GM23338 (cell line): ENCODE results near the gene STIM2. TPM values are rescaled to one million over a fixed set of nuclear protein-coding genes. Genes with fewer than 3 reads are reported as not detected.

Source experiments
- ATAC-seq: fragments of 200-7000 bp; cut with Tn5 transposase; 3 replicates; pipeline ENCODE4 v1.9.1; 2020
- DNase-seq: peaks from one replicate; pipeline ENCODE4 v3.0.0-alpha.2; 2015; ENCODE audit warnings: low spot score
- H2AFZ ChIP-seq: fragments of 200-600 bp; sonication (generic); 2 replicates; pipeline ENCODE4 v1.8.0; 2016; ENCODE audit warnings: antibody characterized with exemption, mild to moderate bottlenecking, moderate library complexity
- H3F3A ChIP-seq: fragments of 200-600 bp; sonication (generic); replicated peaks from 2 replicates; pipeline ENCODE4 v1.8.0; 2017; ENCODE audit warnings: antibody characterized with exemption, mixed run types, low read depth
- H3K27ac ChIP-seq: fragments of 200-600 bp; sonication (generic); 2 replicates; pipeline ENCODE4 v1.6.1; 2016; ENCODE audit warnings: low read depth
- H3K27me3 ChIP-seq: fragments of 200-600 bp; sonication (generic); 2 replicates; pipeline ENCODE4 v1.8.0; 2016; ENCODE audit warnings: mild to moderate bottlenecking, mixed run types, moderate library complexity; ENCODE audit not compliant: insufficient read depth
- H3K36me3 ChIP-seq: fragments of 200-600 bp; sonication (generic); 2 replicates; pipeline ENCODE4 v1.8.0; 2016; ENCODE audit warnings: mild to moderate bottlenecking; ENCODE audit not compliant: insufficient read depth
- H3K4me1 ChIP-seq: fragments of 200-600 bp; sonication (generic); 2 replicates; pipeline ENCODE4 v1.8.0; 2016; ENCODE audit warnings: mild to moderate bottlenecking, moderate library complexity; ENCODE audit not compliant: insufficient read depth
- H3K4me2 ChIP-seq: fragments of 200-600 bp; sonication (generic); 2 replicates; pipeline ENCODE4 v1.7.1; 2017; ENCODE audit warnings: mixed run types
- H3K4me3 ChIP-seq: fragments of 200-600 bp; sonication (generic); 2 replicates; pipeline ENCODE4 v1.6.1; 2016; ENCODE audit warnings: mixed run types
- H3K79me2 ChIP-seq: fragments of 200-600 bp; sonication (generic); replicated peaks from 2 replicates; pipeline ENCODE4 v1.8.0; 2017; ENCODE audit warnings: mild to moderate bottlenecking; ENCODE audit not compliant: insufficient read depth
- H3K9me2 ChIP-seq: fragments of 200-600 bp; sonication (generic); 2 replicates; pipeline ENCODE4 v1.8.0; 2017; ENCODE audit not compliant: insufficient read depth
- H4K20me1 ChIP-seq: fragments of 200-600 bp; sonication (generic); replicated peaks from 2 replicates; pipeline ENCODE4 v1.8.0; 2017; ENCODE audit warnings: mild to moderate bottlenecking; ENCODE audit not compliant: insufficient read depth
- H3K27ac Mint-ChIP-seq: 2 replicates; pipeline ENCODE4 v1.8.0; 2020; ENCODE audit warnings: inconsistent platforms, mild to moderate bottlenecking, moderate library complexity, mixed read lengths
- H3K27me3 Mint-ChIP-seq: 3 replicates; pipeline ENCODE4 v1.8.0; 2022; ENCODE audit warnings: low read depth, mild to moderate bottlenecking, moderate library complexity, mixed read lengths, inconsistent platforms; ENCODE audit not compliant: insufficient read depth, poor library complexity
- H3K36me3 Mint-ChIP-seq: 3 replicates; pipeline ENCODE4 v1.8.0; 2021; ENCODE audit warnings: low read depth, mild to moderate bottlenecking, inconsistent platforms, moderate library complexity, mixed read lengths
- H3K4me1 Mint-ChIP-seq: 3 replicates; pipeline ENCODE4 v1.8.0; 2020; ENCODE audit warnings: mild to moderate bottlenecking, inconsistent platforms, mixed read lengths
- H3K4me3 Mint-ChIP-seq: 3 replicates; pipeline ENCODE4 v1.8.0; 2021; ENCODE audit warnings: moderate library complexity, mild to moderate bottlenecking, inconsistent platforms, mixed read lengths
- H3K9me3 Mint-ChIP-seq: 3 replicates; pipeline ENCODE4 v1.8.0; 2020; ENCODE audit warnings: moderate library complexity, mild to moderate bottlenecking, inconsistent platforms, mixed read lengths
- CREB1 ChIP-seq: fragments of 250-450 bp; sonication (Bioruptor Pico); IDR thresholded peaks from 2 replicates; pipeline ENCODE4 v1.5.0; 2020; ENCODE audit warnings: low read depth, mild to moderate bottlenecking, moderate library complexity
- EZH2 ChIP-seq: fragments of 200-600 bp; sonication (generic); IDR thresholded peaks from one replicate; pipeline ENCODE4 v1.8.0; 2017; ENCODE audit warnings: antibody characterized with exemption, mild to moderate bottlenecking, low read depth; ENCODE audit not compliant: unreplicated experiment
- EZH2phosphoT487 ChIP-seq: fragments of 200-600 bp; sonication (generic); IDR thresholded peaks from one replicate; pipeline ENCODE4 v1.8.1; 2018; ENCODE audit warnings: antibody characterized with exemption; ENCODE audit not compliant: unreplicated experiment
- JUNB ChIP-seq: IDR thresholded peaks from one replicate; pipeline ENCODE4 v1.6.1; 2016; ENCODE audit warnings: antibody characterized with exemption; ENCODE audit not compliant: unreplicated experiment
- NANOG ChIP-seq: IDR thresholded peaks from 2 replicates; pipeline ENCODE4 v1.6.1; 2016; ENCODE audit warnings: antibody characterized with exemption, borderline replicate concordance
- POLR2AphosphoS5 ChIP-seq: IDR thresholded peaks from 2 replicates; pipeline ENCODE4 v1.6.1; 2016; ENCODE audit warnings: antibody characterized with exemption, low read depth
- STAT1 ChIP-seq: IDR thresholded peaks from one replicate; pipeline ENCODE4 v1.6.1; 2016; ENCODE audit warnings: antibody characterized with exemption; ENCODE audit not compliant: unreplicated experiment
- ZNF114 ChIP-seq: fragments of 250-450 bp; sonication (Bioruptor Pico); IDR thresholded peaks from 2 replicates; pipeline ENCODE4 v1.5.0; 2020; ENCODE audit warnings: mild to moderate bottlenecking, moderate library complexity
- ZNF331 ChIP-seq: fragments of 250-450 bp; sonication (Bioruptor Pico); IDR thresholded peaks from 2 replicates; pipeline ENCODE4 v1.5.0; 2020; ENCODE audit warnings: low read depth, mild to moderate bottlenecking, moderate library complexity
- polyA plus RNA-seq: library from polyadenylated mRNA; unstranded; fragments of >200 nt; fragmentation: Nextera tagmentation; extraction: Ambion mirVana; gene quantifications from 2 replicates; pipeline ENCODE4 v1.2.1, GENCODE V29; 2016
- total RNA-seq: library from RNA; depleted of rRNA; stranded (reverse); fragments of >200 nt; shearing (Covaris generic); gene quantifications from 2 replicates; pipeline ENCODE4 v1.2.3, GENCODE V29; 2014
- TF ChIP-seq, protein P1 (sequence below): fragments of 250-450 bp; sonication (Bioruptor Pico); IDR thresholded peaks from 2 replicates; pipeline ENCODE4 v1.5.0; 2020; ENCODE audit warnings: mild to moderate bottlenecking, moderate library complexity
- TF ChIP-seq, protein P2 (sequence below): IDR thresholded peaks from one replicate; pipeline ENCODE4 v1.6.1; 2018; ENCODE audit warnings: antibody characterized with exemption; ENCODE audit not compliant: unreplicated experiment
- TF ChIP-seq, protein P3 (sequence below), 2 experiments: fragments of 200-600 bp in 1 of 2; sonication (generic) in 1 of 2; conservative IDR thresholded peaks; 2 replicates each; pipeline versions ENCODE4 v1.5.1 to v1.6.1; 2016 to 2017; ENCODE audit warnings: antibody characterized with exemption in 2 of 2, low read depth in 2 of 2, mild to moderate bottlenecking in 2 of 2, moderate library complexity in 1 of 2

Gene STIM2
- total and polyA plus RNA-seq, 2 experiments from 2014 or later, result 13.1 to 17.8 TPM

DNA sequence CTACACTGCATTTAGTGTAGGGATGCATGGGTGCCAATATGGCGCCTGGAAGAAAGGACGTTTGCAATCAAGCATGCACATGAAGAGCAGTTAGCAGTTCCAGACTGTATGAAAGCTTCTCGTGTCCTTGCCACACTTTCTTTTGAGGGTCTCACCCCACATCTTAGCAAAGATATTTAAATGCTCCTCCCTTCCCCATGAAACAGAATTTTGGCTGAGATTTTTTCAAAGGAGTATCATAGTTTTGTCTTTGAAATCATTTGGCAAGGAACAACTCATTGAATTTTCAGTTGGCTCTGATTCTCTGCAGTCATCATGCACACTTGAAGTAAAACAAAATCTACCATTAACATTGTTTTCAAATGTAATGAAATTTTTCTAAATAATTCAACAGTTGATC is 39.6 kb upstream of the STIM2 start:
- Mint-ChIP-seq H3K4me1 (peaks cover 31% of the 10 kb centered on the region), H3K27ac (no peak overlapping the region), H3K9me3 (peaks cover 25% of the 10 kb centered on the region), H3K27me3 (peaks cover 7% of the 10 kb centered on the region), H3K36me3 (peaks cover 11% of the 10 kb centered on the region), H3K4me3 (no peak overlapping the region)
- Histone ChIP-seq H3K4me3 (no peak overlapping the region), H3K9me2 (0 out of 2 replicates have a peak, but pooled peaks cover 8% of the 10 kb centered on the region), H3K27me3 (no peaks in the 10 kb centered on the region), H4K20me1 (no peaks in the 10 kb centered on the region), H3K4me2 (no peak overlapping the region), H3F3A (no peaks in the 10 kb centered on the region), H3K36me3 (no peaks in the 10 kb centered on the region), H3K4me1 (peaks cover 8% of the 10 kb centered on the region), H3K27ac (no peak overlapping the region), H3K79me2 (no peaks in the 10 kb centered on the region), H2AFZ (no peak overlapping the region)
- ATAC-seq (no peak), DNase-seq (no peak)
- TF ChIP-seq ZNF114 (CRISPR knock-in tag), result no peak
- TF ChIP-seq CREB1 (CRISPR knock-in tag), result no peak
- TF ChIP-seq JUNB, result no peak
- TF ChIP-seq POLR2AphosphoS5, result no peak
- TF ChIP-seq, protein P1, sequence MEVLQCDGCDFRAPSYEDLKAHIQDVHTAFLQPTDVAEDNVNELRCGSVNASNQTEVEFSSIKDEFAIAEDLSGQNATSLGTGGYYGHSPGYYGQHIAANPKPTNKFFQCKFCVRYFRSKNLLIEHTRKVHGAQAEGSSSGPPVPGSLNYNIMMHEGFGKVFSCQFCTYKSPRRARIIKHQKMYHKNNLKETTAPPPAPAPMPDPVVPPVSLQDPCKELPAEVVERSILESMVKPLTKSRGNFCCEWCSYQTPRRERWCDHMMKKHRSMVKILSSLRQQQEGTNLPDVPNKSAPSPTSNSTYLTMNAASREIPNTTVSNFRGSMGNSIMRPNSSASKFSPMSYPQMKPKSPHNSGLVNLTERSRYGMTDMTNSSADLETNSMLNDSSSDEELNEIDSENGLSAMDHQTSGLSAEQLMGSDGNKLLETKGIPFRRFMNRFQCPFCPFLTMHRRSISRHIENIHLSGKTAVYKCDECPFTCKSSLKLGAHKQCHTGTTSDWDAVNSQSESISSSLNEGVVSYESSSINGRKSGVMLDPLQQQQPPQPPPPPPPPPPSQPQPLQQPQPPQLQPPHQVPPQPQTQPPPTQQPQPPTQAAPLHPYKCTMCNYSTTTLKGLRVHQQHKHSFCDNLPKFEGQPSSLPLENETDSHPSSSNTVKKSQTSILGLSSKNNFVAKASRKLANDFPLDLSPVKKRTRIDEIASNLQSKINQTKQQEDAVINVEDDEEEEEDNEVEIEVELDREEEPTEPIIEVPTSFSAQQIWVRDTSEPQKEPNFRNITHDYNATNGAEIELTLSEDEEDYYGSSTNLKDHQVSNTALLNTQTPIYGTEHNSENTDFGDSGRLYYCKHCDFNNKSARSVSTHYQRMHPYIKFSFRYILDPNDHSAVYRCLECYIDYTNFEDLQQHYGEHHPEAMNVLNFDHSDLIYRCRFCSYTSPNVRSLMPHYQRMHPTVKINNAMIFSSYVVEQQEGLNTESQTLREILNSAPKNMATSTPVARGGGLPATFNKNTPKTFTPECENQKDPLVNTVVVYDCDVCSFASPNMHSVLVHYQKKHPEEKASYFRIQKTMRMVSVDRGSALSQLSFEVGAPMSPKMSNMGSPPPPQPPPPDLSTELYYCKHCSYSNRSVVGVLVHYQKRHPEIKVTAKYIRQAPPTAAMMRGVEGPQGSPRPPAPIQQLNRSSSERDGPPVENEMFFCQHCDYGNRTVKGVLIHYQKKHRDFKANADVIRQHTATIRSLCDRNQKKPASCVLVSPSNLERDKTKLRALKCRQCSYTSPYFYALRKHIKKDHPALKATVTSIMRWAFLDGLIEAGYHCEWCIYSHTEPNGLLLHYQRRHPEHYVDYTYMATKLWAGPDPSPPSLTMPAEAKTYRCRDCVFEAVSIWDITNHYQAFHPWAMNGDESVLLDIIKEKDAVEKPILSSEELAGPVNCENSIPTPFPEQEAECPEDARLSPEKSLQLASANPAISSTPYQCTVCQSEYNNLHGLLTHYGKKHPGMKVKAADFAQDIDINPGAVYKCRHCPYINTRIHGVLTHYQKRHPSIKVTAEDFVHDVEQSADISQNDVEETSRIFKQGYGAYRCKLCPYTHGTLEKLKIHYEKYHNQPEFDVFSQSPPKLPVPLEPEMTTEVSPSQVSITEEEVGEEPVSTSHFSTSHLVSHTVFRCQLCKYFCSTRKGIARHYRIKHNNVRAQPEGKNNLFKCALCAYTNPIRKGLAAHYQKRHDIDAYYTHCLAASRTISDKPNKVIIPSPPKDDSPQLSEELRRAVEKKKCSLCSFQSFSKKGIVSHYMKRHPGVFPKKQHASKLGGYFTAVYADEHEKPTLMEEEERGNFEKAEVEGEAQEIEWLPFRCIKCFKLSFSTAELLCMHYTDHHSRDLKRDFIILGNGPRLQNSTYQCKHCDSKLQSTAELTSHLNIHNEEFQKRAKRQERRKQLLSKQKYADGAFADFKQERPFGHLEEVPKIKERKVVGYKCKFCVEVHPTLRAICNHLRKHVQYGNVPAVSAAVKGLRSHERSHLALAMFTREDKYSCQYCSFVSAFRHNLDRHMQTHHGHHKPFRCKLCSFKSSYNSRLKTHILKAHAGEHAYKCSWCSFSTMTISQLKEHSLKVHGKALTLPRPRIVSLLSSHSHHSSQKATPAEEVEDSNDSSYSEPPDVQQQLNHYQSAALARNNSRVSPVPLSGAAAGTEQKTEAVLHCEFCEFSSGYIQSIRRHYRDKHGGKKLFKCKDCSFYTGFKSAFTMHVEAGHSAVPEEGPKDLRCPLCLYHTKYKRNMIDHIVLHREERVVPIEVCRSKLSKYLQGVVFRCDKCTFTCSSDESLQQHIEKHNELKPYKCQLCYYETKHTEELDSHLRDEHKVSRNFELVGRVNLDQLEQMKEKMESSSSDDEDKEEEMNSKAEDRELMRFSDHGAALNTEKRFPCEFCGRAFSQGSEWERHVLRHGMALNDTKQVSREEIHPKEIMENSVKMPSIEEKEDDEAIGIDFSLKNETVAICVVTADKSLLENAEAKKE, result no peak
- TF ChIP-seq, protein P2, sequence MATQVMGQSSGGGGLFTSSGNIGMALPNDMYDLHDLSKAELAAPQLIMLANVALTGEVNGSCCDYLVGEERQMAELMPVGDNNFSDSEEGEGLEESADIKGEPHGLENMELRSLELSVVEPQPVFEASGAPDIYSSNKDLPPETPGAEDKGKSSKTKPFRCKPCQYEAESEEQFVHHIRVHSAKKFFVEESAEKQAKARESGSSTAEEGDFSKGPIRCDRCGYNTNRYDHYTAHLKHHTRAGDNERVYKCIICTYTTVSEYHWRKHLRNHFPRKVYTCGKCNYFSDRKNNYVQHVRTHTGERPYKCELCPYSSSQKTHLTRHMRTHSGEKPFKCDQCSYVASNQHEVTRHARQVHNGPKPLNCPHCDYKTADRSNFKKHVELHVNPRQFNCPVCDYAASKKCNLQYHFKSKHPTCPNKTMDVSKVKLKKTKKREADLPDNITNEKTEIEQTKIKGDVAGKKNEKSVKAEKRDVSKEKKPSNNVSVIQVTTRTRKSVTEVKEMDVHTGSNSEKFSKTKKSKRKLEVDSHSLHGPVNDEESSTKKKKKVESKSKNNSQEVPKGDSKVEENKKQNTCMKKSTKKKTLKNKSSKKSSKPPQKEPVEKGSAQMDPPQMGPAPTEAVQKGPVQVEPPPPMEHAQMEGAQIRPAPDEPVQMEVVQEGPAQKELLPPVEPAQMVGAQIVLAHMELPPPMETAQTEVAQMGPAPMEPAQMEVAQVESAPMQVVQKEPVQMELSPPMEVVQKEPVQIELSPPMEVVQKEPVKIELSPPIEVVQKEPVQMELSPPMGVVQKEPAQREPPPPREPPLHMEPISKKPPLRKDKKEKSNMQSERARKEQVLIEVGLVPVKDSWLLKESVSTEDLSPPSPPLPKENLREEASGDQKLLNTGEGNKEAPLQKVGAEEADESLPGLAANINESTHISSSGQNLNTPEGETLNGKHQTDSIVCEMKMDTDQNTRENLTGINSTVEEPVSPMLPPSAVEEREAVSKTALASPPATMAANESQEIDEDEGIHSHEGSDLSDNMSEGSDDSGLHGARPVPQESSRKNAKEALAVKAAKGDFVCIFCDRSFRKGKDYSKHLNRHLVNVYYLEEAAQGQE, result no peak
- no peak for TF ChIP-seq ZNF331 (CRISPR knock-in tag)
- no peak for TF ChIP-seq STAT1
- TF ChIP-seq, protein P3, sequence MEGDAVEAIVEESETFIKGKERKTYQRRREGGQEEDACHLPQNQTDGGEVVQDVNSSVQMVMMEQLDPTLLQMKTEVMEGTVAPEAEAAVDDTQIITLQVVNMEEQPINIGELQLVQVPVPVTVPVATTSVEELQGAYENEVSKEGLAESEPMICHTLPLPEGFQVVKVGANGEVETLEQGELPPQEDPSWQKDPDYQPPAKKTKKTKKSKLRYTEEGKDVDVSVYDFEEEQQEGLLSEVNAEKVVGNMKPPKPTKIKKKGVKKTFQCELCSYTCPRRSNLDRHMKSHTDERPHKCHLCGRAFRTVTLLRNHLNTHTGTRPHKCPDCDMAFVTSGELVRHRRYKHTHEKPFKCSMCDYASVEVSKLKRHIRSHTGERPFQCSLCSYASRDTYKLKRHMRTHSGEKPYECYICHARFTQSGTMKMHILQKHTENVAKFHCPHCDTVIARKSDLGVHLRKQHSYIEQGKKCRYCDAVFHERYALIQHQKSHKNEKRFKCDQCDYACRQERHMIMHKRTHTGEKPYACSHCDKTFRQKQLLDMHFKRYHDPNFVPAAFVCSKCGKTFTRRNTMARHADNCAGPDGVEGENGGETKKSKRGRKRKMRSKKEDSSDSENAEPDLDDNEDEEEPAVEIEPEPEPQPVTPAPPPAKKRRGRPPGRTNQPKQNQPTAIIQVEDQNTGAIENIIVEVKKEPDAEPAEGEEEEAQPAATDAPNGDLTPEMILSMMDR (conservative IDR thresholded peaks at IDR 0.05; ENCODE audit: low read depth in 2 of 2), result no peak
- no peak for TF ChIP-seq NANOG
- no peak for TF ChIP-seq EZH2phosphoT487
- TF ChIP-seq EZH2, result no peak
